Peyer's patch (tissue), 4 donors: ENCODE measurements around the gene MAP3K15. TPM values are rescaled to one million over a fixed set of nuclear protein-coding genes. Genes with fewer than 3 reads are reported as not detected.

Source experiments
- DNase-seq, 3 donors: peaks; one replicate each; pipeline ENCODE4 v3.0.0-alpha.2; 2017 to 2019
- H3K27ac ChIP-seq, 4 donors: fragments of 200-600 bp; sonication (generic); one replicate each; pipeline ENCODE4 v1.5.1; 2016 to 2019
- H3K27me3 ChIP-seq, 2 donors: fragments of 200-600 bp; sonication (generic); one replicate each; pipeline ENCODE4 v1.5.1; 2019
- H3K36me3 ChIP-seq, 3 donors: fragments of 200-600 bp; sonication (generic); one replicate each; pipeline ENCODE4 v1.5.1; 2016 to 2019
- H3K4me1 ChIP-seq, 4 donors: fragments of 200-600 bp; sonication (generic); one replicate each; pipeline ENCODE4 v1.5.1; 2016 to 2019
- H3K4me3 ChIP-seq, 4 donors: fragments of 200-600 bp; sonication (generic); 1 replicate in 3 of 4; 2 replicates in 1 of 4; pipeline ENCODE4 v1.5.1; 2016 to 2019; ENCODE audit warnings: mild to moderate bottlenecking in 1 of 4
- H3K9me3 ChIP-seq, 4 donors: fragments of 200-600 bp; sonication (generic); one replicate each; pipeline ENCODE4 v1.5.1; 2016 to 2019; ENCODE audit warnings: mild to moderate bottlenecking in 1 of 4
- CTCF ChIP-seq, 6 experiments: fragments of 450-650 bp in 4 of 6; fragments of 200-600 bp in 2 of 6; sonication (generic) in 1 of 6; IDR thresholded peaks; one replicate each; pipeline ENCODE4 v1.5.1; 2017 to 2019; ENCODE audit warnings: antibody characterized with exemption in 6 of 6, mild to moderate bottlenecking in 3 of 6, moderate library complexity in 1 of 6
- POLR2A ChIP-seq, 2 donors: fragments of 450-650 bp; IDR thresholded peaks; one replicate each; pipeline ENCODE4 v1.5.1; 2017; ENCODE audit warnings: antibody characterized with exemption in 2 of 2, mild to moderate bottlenecking in 2 of 2, moderate library complexity in 2 of 2
- total RNA-seq, 4 donors: library from RNA; depleted of rRNA; stranded (reverse); fragments of >200 nt; gene quantifications; one replicate each; pipeline ENCODE4 v1.1.0, GENCODE V29; 2016

The MAP3K15 gene
- total RNA-seq, 4 donors from 2014 or later: not detected

GRCh38 chrX:19410259-19410658, 105.0 kb downstream of the MAP3K15 start:
- Histone ChIP-seq H3K9me3 (no peaks in the 10 kb centered on the region), H3K4me1 (no peaks in the 10 kb centered on the region), H3K36me3 (no peaks in the 10 kb centered on the region), H3K27me3 (no peaks in the 10 kb centered on the region), H3K27ac (no peak overlapping the region), H3K4me3 (no peak overlapping the region)
- no peak for DNase-seq
- TF ChIP-seq CTCF (IDR thresholded peaks at IDR 0.05) (no peak), POLR2A (IDR thresholded peaks at IDR 0.05) (no peak)

DNA sequence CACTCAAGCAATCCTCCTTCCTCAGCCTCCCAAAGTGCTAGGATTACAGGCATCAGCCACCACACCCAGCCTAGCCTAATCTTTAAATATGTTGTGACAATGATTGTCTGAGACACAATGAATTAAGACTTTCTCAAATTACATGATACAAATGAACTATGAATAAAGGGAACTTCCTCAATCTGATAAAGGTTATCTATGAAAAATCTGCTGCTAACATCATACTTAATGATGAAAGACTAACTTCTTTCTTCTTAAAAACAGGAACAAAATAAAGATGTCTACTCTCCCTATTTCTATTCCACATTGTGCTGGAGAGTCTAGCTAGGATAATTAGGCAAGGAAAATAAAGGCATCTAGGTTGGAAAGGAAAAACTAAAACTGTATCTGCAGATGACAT, 111.6 kb downstream of the MAP3K15 start:
- Histone ChIP-seq H3K9me3 (no peaks in the 10 kb centered on the region), H3K36me3 (no peaks in the 10 kb centered on the region), H3K4me3 (no peak overlapping the region), H3K27me3 (no peaks in the 10 kb centered on the region), H3K27ac (no peak overlapping the region), H3K4me1 (no peaks in the 10 kb centered on the region)
- no peak for TF ChIP-seq CTCF (IDR thresholded peaks at IDR 0.05)
- TF ChIP-seq POLR2A (IDR thresholded peaks at IDR 0.05): no peak
- DNase-seq: no peak

- TF ChIP-seq CTCF (IDR thresholded peaks at IDR 0.05) (no peak), POLR2A (IDR thresholded peaks at IDR 0.05) (no peak)
- no peak overlapping the region for H3K4me3 ChIP-seq
- H3K36me3 ChIP-seq: no peaks in the 10 kb centered on the region
- DNase-seq: no peak
- H3K4me1 ChIP-seq: no peaks in the 10 kb centered on the region
- H3K27ac ChIP-seq: no peak overlapping the region
- no peaks in the 10 kb centered on the region for H3K9me3 ChIP-seq
- no peaks in the 10 kb centered on the region for H3K27me3 ChIP-seq
These were observed 122.6 kb downstream of the MAP3K15 start for GRCh38 chrX:19392703-19393102.

GRCh38 chrX:19392078-19392477, 123.2 kb downstream of the MAP3K15 start:
- Histone ChIP-seq H3K27me3 (no peaks in the 10 kb centered on the region), H3K36me3 (no peaks in the 10 kb centered on the region), H3K9me3 (no peaks in the 10 kb centered on the region), H3K4me3 (no peak overlapping the region), H3K4me1 (no peaks in the 10 kb centered on the region), H3K27ac (no peak overlapping the region)
- no peak for DNase-seq
- TF ChIP-seq POLR2A (IDR thresholded peaks at IDR 0.05) (no peak), CTCF (IDR thresholded peaks at IDR 0.05) (no peak)

DNA sequence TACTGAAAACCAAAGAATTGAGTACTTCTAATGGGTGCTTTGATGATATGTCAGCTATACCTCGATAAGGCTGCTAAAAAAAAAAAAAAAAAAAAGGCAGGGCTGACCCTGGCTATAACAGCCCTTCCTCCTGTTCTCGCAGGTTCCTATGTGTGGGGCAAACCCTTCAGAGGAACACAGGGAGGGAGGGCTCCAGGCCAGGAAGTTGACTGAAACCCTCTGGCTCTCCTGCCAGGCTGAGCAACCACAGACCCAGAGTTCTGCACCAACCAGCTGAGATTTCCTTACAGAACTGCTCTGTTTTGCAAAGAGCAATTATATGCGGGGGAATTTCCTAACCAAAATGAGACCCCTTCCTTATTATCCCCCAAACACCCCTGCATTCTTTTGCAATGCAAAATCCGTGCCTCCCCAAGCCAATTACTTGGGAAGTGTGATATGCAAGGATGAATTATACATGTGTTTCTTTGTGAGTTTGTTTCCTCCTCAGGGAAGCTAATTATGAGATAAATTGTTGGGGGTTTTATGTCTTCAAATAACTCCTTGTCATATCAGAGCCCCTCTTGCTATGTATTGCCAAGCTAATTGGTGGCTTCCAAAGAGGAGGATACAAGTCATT, 126.0 kb downstream of the MAP3K15 start:
- Histone ChIP-seq H3K4me3 (no peak overlapping the region), H3K9me3 (no peaks in the 10 kb centered on the region), H3K27me3 (no peaks in the 10 kb centered on the region), H3K27ac (no peak overlapping the region), H3K36me3 (no peaks in the 10 kb centered on the region), H3K4me1 (no peaks in the 10 kb centered on the region)
- TF ChIP-seq CTCF (IDR thresholded peaks at IDR 0.05) (no peak), POLR2A (IDR thresholded peaks at IDR 0.05) (no peak)
- DNase-seq: no peak

DNA sequence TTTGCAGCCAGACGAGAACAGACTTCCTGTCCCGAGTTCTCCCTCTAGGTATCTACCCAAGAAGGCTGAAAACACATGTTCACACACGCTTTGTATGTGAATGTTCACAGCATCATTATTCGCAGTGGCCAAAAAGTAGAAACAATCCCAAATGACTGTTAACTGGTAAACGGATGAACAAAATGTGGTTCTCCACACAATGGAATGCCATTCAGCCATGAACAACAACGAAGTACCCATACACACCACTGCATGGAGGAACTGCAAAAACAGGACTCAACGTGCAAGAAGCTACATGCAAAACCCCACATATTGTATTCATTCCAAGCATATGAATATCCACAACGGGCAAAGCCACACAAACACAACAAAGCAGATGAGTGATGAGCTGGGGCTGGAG, 126.6 kb downstream of the MAP3K15 start:
- no peaks in the 10 kb centered on the region for H3K27me3 ChIP-seq
- H3K4me1 ChIP-seq: no peaks in the 10 kb centered on the region
- no peaks in the 10 kb centered on the region for H3K36me3 ChIP-seq
- no peak overlapping the region for H3K27ac ChIP-seq
- TF ChIP-seq CTCF (IDR thresholded peaks at IDR 0.05) (no peak), POLR2A (IDR thresholded peaks at IDR 0.05) (no peak)
- no peak overlapping the region for H3K4me3 ChIP-seq
- DNase-seq: no peak
- H3K9me3 ChIP-seq: no peaks in the 10 kb centered on the region
